ENCODE data around the gene IGFBP4. TPM values are rescaled to one million over a fixed set of nuclear protein-coding genes. Genes with fewer than 3 reads are reported as not detected.

Gene IGFBP4
- total RNA-seq, 1 donor from 2014 or later: 142 TPM

GRCh38 chr17:40415390-40415789, 27.9 kb upstream of the IGFBP4 start:
- Histone ChIP-seq H3K9ac (ENCODE audit: low read length) (no peak overlapping the region), H3K27ac (ENCODE audit: low read depth, low read length) (peak overlapping the region; percentile 39), H3K27me3 (ENCODE audit: insufficient read depth, low read length) (no peaks in the 10 kb centered on the region), H3K79me2 (ENCODE audit: insufficient read depth, low read length) (peaks cover 38% of the 10 kb centered on the region), H3K36me3 (ENCODE audit: insufficient read depth, low read length) (peaks cover 19% of the 10 kb centered on the region), H3K4me1 (ENCODE audit: insufficient read depth, low read length) (peaks cover 13% of the 10 kb centered on the region), H4K20me1 (ENCODE audit: insufficient read depth, low read length) (no peaks in the 10 kb centered on the region), H3K4me3 (ENCODE audit: insufficient read depth, low read depth, low read length) (no peak overlapping the region), H3K9me3 (ENCODE audit: insufficient read depth, low read depth, low read length) (no peaks in the 10 kb centered on the region), H3K4me2 (ENCODE audit: low read length) (peak overlapping the region; percentile 95), H2AFZ (ENCODE audit: low read depth, low read length) (no peak overlapping the region)
- H3K27me3 Mint-ChIP-seq (ENCODE audit: low read depth, unreplicated experiment): no peaks in the 10 kb centered on the region
- H3K27ac Mint-ChIP-seq (ENCODE audit: unreplicated experiment): no peak overlapping the region
- DNase-seq (ENCODE audit: low read depth) (no peak), FAIRE-seq (no peak)
- TF ChIP-seq EZH2 (IDR thresholded peaks at IDR 0.05; ENCODE audit: insufficient read depth, low read length): no peak
- TF ChIP-seq, protein P1, sequence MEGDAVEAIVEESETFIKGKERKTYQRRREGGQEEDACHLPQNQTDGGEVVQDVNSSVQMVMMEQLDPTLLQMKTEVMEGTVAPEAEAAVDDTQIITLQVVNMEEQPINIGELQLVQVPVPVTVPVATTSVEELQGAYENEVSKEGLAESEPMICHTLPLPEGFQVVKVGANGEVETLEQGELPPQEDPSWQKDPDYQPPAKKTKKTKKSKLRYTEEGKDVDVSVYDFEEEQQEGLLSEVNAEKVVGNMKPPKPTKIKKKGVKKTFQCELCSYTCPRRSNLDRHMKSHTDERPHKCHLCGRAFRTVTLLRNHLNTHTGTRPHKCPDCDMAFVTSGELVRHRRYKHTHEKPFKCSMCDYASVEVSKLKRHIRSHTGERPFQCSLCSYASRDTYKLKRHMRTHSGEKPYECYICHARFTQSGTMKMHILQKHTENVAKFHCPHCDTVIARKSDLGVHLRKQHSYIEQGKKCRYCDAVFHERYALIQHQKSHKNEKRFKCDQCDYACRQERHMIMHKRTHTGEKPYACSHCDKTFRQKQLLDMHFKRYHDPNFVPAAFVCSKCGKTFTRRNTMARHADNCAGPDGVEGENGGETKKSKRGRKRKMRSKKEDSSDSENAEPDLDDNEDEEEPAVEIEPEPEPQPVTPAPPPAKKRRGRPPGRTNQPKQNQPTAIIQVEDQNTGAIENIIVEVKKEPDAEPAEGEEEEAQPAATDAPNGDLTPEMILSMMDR (IDR thresholded peaks at IDR 0.05; ENCODE audit: insufficient read depth, low read depth, low read length): peak; percentile 56
- no peaks in the 10 kb centered on the region for H3K36me3 Mint-ChIP-seq (ENCODE audit: low read depth, unreplicated experiment)
- no peaks in the 10 kb centered on the region for H3K9me3 Mint-ChIP-seq (ENCODE audit: unreplicated experiment)
- no peaks in the 10 kb centered on the region for H3K4me1 Mint-ChIP-seq (ENCODE audit: low read depth, unreplicated experiment)
- no peak overlapping the region for H3K4me3 Mint-ChIP-seq (ENCODE audit: unreplicated experiment)

DNA sequence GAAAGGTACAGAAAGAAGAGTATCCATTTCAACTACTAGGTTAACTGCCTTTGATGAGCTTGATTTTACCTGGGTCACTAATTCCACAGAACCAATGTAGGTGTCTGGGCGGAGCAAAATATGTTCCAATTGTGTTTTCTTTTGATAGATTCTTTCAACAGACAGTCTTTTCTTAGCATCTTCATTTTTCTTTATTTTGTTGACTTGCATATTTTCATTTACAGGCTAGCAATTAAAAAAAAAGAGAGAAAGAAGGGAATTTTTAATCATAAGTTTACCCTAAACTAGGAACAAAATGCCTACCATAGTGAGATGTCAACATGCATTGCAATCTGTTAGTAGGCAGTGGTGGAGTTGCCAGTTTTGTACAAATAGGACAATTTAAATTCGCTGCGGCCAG, 26.6 kb upstream of the IGFBP4 start:
- DNase-seq (ENCODE audit: low read depth): no peak
- peak overlapping the region; percentile 80 for H3K4me3 ChIP-seq (ENCODE audit: insufficient read depth, low read depth, low read length)
- no peaks in the 10 kb centered on the region for H3K27me3 ChIP-seq (ENCODE audit: insufficient read depth, low read length)
- H3K79me2 ChIP-seq (ENCODE audit: insufficient read depth, low read length): peaks cover 38% of the 10 kb centered on the region
- H3K4me3 Mint-ChIP-seq (ENCODE audit: unreplicated experiment): peak overlapping the region; percentile 94
- TF ChIP-seq EZH2 (IDR thresholded peaks at IDR 0.05; ENCODE audit: insufficient read depth, low read length): no peak
- TF ChIP-seq, protein P1 (IDR thresholded peaks at IDR 0.05; ENCODE audit: insufficient read depth, low read depth, low read length): no peak
- no peaks in the 10 kb centered on the region for H3K4me1 Mint-ChIP-seq (ENCODE audit: low read depth, unreplicated experiment)
- no peaks in the 10 kb centered on the region for H4K20me1 ChIP-seq (ENCODE audit: insufficient read depth, low read length)
- H3K36me3 Mint-ChIP-seq (ENCODE audit: low read depth, unreplicated experiment): no peaks in the 10 kb centered on the region
- H3K9ac ChIP-seq (ENCODE audit: low read length): peak overlapping the region; percentile 83
- peak overlapping the region; percentile 95 for H3K4me2 ChIP-seq (ENCODE audit: low read length)
- H3K4me1 ChIP-seq (ENCODE audit: insufficient read depth, low read length): peaks cover 13% of the 10 kb centered on the region
- H2AFZ ChIP-seq (ENCODE audit: low read depth, low read length): peak overlapping the region; percentile 88
- H3K27me3 Mint-ChIP-seq (ENCODE audit: low read depth, unreplicated experiment): no peaks in the 10 kb centered on the region
- H3K9me3 Mint-ChIP-seq (ENCODE audit: unreplicated experiment): no peaks in the 10 kb centered on the region
- H3K36me3 ChIP-seq (ENCODE audit: insufficient read depth, low read length): peaks cover 8% of the 10 kb centered on the region
- no peaks in the 10 kb centered on the region for H3K9me3 ChIP-seq (ENCODE audit: insufficient read depth, low read depth, low read length)
- no peak overlapping the region for H3K27ac ChIP-seq (ENCODE audit: low read depth, low read length)
- no peak for FAIRE-seq
- no peak overlapping the region for H3K27ac Mint-ChIP-seq (ENCODE audit: unreplicated experiment)

GRCh38 chr17:40417258-40417608, 26.0 kb upstream of the IGFBP4 start:
- Mint-ChIP-seq H3K36me3 (ENCODE audit: low read depth, unreplicated experiment) (no peaks in the 10 kb centered on the region), H3K9me3 (ENCODE audit: unreplicated experiment) (no peaks in the 10 kb centered on the region), H3K27ac (ENCODE audit: unreplicated experiment) (no peak overlapping the region), H3K27me3 (ENCODE audit: low read depth, unreplicated experiment) (no peaks in the 10 kb centered on the region), H3K4me1 (ENCODE audit: low read depth, unreplicated experiment) (no peaks in the 10 kb centered on the region), H3K4me3 (ENCODE audit: unreplicated experiment) (peak overlapping the region; percentile 94)
- Histone ChIP-seq H2AFZ (ENCODE audit: low read depth, low read length) (peak overlapping the region; percentile 88), H4K20me1 (ENCODE audit: insufficient read depth, low read length) (no peaks in the 10 kb centered on the region), H3K4me3 (ENCODE audit: insufficient read depth, low read depth, low read length) (peak overlapping the region; percentile 80), H3K79me2 (ENCODE audit: insufficient read depth, low read length) (peaks cover 38% of the 10 kb centered on the region), H3K4me2 (ENCODE audit: low read length) (peak overlapping the region; percentile 95), H3K9me3 (ENCODE audit: insufficient read depth, low read depth, low read length) (no peaks in the 10 kb centered on the region), H3K27me3 (ENCODE audit: insufficient read depth, low read length) (no peaks in the 10 kb centered on the region), H3K4me1 (ENCODE audit: insufficient read depth, low read length) (peaks cover 13% of the 10 kb centered on the region), H3K36me3 (ENCODE audit: insufficient read depth, low read length) (peaks cover 4% of the 10 kb centered on the region), H3K27ac (ENCODE audit: low read depth, low read length) (peak overlapping the region; percentile 69), H3K9ac (ENCODE audit: low read length) (peak overlapping the region; percentile 83)
- TF ChIP-seq EZH2 (IDR thresholded peaks at IDR 0.05; ENCODE audit: insufficient read depth, low read length): no peak
- TF ChIP-seq, protein P1 (IDR thresholded peaks at IDR 0.05; ENCODE audit: insufficient read depth, low read depth, low read length): no peak
- no peak for FAIRE-seq
- no peak for DNase-seq (ENCODE audit: low read depth)

Measured in astrocyte (in vitro differentiated cells and primary cell).